ENCODE results near the gene RBMS3.
"Not testable (repeated sequence)": the region's sequence is repeated elsewhere in the genome, so short reads cannot be mapped to it uniquely, and the experiment has no call there.

RBMS3 gene

DNA sequence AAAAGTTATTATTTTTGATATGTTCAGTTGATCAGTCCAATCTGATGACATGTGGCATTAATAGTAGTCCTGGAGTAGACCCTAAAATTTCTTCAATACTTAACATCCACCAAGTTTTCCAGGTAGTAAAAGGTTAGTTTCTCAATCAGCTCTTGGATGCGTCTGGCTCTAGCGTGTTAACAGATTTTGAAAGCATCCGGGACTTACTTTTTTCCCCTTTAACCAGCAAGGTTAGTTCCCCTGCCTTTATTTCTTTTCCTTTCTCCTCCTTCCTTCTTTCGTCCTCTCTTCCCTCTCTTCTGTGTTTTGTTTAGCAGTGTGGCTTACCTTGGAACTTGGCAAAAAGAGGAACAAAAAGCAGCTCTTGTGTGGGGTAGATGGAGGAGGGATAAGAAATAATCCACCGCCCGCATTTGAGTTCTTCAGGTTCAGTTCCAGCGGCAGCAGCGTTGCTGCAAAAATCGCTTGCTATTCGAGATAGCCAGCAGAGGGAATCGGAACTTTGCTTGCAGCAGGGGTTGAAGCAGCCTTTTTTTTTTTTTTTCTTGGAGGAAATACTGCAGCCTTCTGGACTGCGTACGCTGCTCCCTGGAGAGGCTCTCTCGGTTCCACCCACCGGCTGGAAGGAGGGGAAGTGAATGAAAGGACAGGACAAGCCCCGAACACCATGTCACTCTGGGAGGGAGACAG, at the start of gene RBMS3:
Gene RBMS3 (plus strand): TSS at position 668 of the 690 bp plus-strand sequence.
- no peak for DNase-seq

- not testable (repeated sequence) for DNase-seq
Observed at GRCh38 chr3:29233126-29233525, 47.7 kb upstream of the RBMS3 start.

- no peak for DNase-seq
Observed at GRCh38 chr3:29236146-29236840, 44.6 kb upstream of the RBMS3 start.

- DNase-seq = no peak
Observed at GRCh38 chr3:29239376-29239775, 41.5 kb upstream of the RBMS3 start.

- no peak for DNase-seq
Observed at GRCh38 chr3:29240248-29240647, 40.6 kb upstream of the RBMS3 start.

GRCh38 chr3:29240887-29241286, 40.0 kb upstream of the RBMS3 start:
- no peak for DNase-seq

DNA sequence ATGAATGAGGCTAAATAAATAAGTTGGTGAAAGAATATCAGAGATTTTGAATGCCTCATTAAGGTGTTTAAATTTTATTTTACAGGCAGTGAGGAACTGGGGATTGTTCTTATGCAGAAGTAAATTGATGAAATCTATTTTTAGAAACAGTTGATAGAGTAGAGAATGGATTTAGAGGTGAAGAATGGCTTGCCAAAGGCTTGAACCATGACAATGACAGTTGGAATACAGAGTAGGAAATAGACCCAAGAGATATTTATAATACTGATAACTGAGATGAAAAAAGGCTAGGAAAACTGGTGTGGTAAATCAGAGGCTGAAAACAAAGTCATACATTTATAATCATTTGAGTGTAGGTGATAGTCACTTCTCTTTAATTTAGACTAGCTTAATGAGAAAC, 39.0 kb upstream of the RBMS3 start:
- DNase-seq = no peak

DNA sequence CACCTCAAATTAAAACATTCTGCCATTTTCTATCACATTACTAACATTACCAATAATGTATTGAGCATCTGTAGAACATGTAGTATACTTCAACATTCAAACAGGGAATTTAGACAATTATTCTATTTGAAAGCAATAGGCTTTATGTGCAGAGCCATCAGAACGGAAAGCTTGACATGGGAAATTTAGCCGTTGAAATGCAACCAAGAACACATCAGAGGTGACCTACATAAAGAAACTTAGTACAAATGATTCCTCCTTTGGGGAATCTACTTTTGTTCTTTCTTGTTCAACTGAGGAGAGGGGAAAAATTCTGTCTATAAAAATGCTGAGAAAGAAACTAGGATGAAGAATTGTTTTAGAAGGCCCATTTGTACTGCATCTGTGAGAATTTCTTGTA, 38.6 kb upstream of the RBMS3 start:
- DNase-seq = no peak

DNA sequence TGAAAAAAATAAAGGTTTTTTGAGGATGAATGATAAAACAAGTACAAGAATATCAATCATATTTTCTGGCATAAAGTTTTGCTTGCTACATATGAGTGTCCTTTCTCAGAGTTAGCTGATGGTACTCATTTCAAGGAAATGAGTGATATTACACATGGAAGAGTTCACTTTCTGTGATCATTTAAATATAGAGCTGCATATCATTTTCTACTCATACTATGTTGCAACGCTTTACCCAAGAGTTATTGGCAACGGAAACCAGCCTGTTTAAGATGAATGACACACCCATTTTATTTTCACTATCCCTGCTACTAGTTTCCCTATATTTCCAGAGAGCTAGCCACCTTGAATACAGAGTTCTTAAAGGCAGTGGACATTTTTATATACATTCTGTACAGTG, 35.4 kb upstream of the RBMS3 start:
- no peak for DNase-seq

DNA sequence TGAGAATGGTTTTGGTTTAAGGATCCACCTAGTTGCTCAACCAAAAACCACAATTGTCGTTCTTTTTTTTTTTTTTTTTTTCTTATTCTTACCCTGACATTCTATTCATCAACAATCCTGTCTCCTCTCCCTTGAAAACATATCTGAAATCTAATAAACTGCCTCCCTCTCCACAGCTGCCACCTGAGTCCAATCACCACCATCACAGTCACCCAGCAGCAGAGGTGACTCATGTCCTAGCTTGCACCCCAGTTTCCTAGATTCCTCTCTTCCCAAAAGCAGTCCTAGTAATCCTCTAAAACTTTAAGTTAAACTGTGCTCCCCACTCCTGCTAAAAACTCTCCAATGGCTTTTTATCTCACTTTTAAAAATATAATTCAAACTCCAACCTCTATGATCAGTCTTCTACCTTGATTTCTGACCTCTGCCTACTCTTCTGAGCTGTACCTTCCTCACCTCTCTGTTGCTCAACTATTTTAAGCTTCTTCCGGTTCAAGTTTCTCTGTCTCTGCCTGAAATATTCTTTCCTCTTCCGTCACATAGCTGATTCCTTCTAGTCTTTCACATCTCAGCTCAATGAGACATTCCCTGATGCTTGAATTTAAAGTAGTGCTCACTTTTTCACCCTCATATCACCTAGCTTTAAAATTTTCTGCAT, 33.7 kb upstream of the RBMS3 start:
- DNase-seq = no peak

DNA sequence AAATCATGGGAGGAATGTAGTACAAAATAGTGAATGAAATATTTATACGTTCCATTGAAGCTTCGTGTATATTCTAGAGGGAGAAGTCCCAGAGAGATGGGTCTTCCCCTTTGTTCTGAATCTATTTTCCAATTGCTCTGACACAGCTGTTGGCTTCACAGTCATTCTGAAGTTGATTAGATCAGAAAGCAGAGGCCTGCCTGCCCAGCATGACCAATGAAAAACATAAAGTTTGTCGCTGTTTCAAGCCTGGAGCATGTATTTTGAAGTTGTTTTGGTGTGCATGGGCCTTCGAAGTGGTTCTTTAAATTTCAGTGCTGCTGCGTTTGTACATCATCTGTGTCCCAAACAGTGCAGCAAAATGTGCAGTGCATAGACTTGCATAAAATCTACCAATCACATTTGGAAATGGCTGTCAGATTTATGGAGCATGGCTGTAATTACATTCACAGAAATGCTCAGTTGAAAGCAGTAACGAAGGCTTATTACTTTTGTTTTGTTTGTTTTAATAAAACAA, 31.0 kb upstream of the RBMS3 start:
- no peak for DNase-seq

DNA sequence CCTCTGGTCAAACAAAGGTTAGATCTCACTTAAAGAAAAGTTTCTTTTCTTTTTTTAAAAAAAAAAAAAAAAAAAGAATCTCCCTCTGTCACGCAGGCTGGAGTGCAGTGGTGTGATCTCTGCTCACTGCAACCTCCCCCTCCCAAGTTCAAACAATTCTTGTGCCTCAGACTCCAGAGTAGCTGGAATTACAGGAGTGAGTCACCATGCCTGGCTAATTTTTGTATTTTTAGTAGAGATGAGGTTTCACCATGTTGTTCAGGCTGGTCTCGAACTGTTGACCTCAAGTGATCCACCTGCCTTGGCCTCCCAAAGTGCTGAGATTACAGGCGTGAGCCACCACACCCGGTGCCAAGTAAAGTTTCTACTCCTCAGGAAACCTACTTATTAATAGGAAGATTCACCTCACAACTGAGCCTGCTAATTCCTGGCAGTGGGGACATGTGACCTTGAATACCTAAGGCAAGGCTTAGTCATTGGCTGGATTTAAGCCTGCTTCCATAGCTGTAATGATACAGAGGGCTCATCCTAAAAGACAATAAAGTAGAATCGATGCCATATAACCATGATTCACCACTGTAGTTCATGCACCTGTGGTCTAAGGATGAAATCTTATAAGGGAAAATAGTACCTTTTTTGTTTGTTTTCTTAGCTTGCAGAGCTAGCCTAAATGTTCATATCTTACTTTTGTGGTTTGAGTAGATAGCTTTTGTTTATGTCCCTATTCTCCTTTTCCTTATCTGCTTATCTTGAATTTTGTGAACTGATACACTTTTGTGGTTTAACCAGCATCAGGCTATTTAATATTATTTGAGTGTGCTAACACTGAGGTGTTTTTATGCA, 24.8 kb upstream of the RBMS3 start:
- DNase-seq = no peak

GRCh38 chr3:29258161-29258560, 22.7 kb upstream of the RBMS3 start:
- no peak for DNase-seq

GRCh38 chr3:29261119-29261518, 19.8 kb upstream of the RBMS3 start:
- no peak for DNase-seq

- no peak for DNase-seq
Observed at GRCh38 chr3:29263476-29263875, 17.4 kb upstream of the RBMS3 start.

DNA sequence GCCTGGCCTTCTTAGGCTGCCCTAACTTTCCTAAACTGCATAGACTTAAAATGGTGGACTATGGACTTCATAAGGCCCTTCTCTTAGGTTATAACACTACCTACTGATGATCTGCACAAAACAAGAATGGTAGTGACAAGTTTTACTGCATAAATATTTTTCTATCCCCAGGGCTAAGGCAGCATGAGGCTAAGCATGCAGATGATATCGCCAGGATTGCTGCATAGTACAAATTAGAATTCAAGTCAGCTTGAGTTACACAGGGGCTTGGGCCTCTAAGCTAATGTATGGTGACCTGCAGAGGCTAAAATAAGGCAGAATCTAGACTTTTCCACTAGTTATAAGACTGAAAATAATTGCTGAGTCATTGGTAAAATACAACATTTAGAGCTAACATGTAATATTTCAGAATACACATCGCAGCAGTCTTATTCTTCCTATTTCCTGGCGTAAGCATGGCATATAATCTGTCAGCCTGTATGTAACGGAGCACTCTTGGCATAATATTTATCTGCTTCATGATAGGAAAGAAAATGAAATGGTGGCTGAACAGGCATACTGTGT, 15.3 kb upstream of the RBMS3 start:
- no peak for DNase-seq

GRCh38 chr3:29267226-29267625, 13.6 kb upstream of the RBMS3 start:
- DNase-seq = no peak

DNA sequence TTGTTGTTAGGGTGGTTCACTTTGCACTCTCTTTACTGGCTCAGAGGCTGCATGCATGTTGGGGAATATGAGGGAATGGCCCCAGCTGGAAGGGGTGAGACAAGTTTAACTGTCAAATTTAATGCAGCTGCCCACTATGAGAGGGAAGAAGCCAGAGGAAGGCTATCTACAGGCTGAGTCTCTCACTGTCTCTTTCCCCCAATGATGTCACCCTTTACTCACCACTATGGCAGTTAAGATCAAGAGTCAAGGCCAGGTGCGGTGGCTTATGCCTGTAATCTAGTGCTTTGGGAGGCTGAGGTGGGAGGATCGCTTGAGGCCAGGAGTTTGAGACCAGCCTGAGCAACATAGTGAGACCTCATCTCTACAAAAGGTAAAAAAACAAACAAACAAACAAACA, 12.2 kb upstream of the RBMS3 start:
- no peak for DNase-seq

- DNase-seq = no peak
Observed at GRCh38 chr3:29270752-29271151, 10.1 kb upstream of the RBMS3 start.

GRCh38 chr3:29271475-29271874, 9.4 kb upstream of the RBMS3 start:
- no peak for DNase-seq

GRCh38 chr3:29274667-29275066, 6.2 kb upstream of the RBMS3 start:
- no peak for DNase-seq

GRCh38 chr3:29275309-29275708, 5.6 kb upstream of the RBMS3 start:
- DNase-seq = no peak

DNA sequence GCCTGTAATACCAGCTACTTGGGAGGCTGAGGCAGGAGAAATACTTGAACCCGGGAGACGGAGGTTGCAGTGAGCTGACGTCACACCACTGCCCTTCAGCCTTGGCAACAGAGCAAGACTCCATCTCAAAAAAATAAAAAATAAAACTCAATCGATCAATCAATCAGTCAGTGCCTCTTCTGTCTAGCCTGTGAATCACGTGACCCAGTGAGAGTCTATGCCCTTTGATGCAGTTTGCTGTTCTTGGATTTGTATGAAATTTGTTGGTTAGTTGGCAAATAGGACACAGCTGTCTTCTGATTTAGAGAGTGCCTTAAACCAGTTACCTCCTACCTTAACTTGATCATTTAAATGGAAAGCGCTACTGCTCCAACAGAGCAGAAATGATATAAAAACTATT, 3.6 kb upstream of the RBMS3 start:
- DNase-seq = no peak

Data from SHP77 treated with DMSO at 0.1 percent for 48 hours (cell line).